Measurements from ENCODE around the gene SSBP2.

DNA sequence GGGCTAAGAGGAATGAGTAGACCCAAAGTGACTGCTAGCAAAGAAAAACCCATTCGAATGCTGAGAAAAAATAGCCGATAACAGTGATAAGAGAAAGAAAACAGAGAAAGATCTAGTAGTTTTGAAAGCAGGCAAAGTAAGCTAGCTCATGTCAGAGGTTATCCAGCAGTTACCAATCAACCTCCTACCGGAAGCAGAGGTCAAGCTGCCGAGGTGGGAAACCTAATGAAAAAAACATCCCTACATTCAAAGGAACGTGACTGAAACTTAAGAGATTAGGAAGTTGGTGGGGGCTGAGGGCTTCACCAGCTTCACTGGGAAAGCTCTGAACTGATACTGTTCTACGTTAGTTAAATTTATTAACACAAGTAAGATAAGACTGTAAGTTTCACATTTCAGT, 32.6 kb downstream of the SSBP2 start:
- no peak for TF ChIP-seq POLR2A (IDR thresholded peaks at IDR 0.05)
- TF ChIP-seq, protein P1, sequence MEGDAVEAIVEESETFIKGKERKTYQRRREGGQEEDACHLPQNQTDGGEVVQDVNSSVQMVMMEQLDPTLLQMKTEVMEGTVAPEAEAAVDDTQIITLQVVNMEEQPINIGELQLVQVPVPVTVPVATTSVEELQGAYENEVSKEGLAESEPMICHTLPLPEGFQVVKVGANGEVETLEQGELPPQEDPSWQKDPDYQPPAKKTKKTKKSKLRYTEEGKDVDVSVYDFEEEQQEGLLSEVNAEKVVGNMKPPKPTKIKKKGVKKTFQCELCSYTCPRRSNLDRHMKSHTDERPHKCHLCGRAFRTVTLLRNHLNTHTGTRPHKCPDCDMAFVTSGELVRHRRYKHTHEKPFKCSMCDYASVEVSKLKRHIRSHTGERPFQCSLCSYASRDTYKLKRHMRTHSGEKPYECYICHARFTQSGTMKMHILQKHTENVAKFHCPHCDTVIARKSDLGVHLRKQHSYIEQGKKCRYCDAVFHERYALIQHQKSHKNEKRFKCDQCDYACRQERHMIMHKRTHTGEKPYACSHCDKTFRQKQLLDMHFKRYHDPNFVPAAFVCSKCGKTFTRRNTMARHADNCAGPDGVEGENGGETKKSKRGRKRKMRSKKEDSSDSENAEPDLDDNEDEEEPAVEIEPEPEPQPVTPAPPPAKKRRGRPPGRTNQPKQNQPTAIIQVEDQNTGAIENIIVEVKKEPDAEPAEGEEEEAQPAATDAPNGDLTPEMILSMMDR (IDR thresholded peaks at IDR 0.05), result no peak

All from thyroid gland (tissue), 4 donors.